ENCODE results near the gene EEF2K.

The EEF2K gene

GRCh38 chr16:22181426-22181825 is 24.7 kb upstream of the EEF2K start:
- no peak for DNase-seq
- no peaks in the 10 kb centered on the region for H3K4me1 Mint-ChIP-seq
- H3K27ac Mint-ChIP-seq = no peak overlapping the region
- H3K27me3 Mint-ChIP-seq (ENCODE audit: low read depth, poor library complexity) = peaks cover 10% of the 10 kb centered on the region
- TF ChIP-seq CTCF (IDR thresholded peaks at IDR 0.05) = no peak
- no peaks in the 10 kb centered on the region for H3K36me3 Mint-ChIP-seq (ENCODE audit: low read depth)
- no peaks in the 10 kb centered on the region for H3K9me3 Mint-ChIP-seq
- no peak overlapping the region for H3K4me3 Mint-ChIP-seq

GRCh38 chr16:22181843-22182242 is 24.2 kb upstream of the EEF2K start:
- Mint-ChIP-seq H3K4me3 (no peak overlapping the region), H3K9me3 (no peaks in the 10 kb centered on the region), H3K27me3 (ENCODE audit: low read depth, poor library complexity) (peaks cover 10% of the 10 kb centered on the region), H3K36me3 (ENCODE audit: low read depth) (no peaks in the 10 kb centered on the region), H3K27ac (no peak overlapping the region), H3K4me1 (no peaks in the 10 kb centered on the region)
- DNase-seq = no peak
- TF ChIP-seq CTCF (IDR thresholded peaks at IDR 0.05) = no peak

- H3K4me1 Mint-ChIP-seq = peaks cover 4% of the 10 kb centered on the region
- peaks cover 9% of the 10 kb centered on the region for H3K27me3 Mint-ChIP-seq (ENCODE audit: low read depth, poor library complexity)
- no peak overlapping the region for H3K4me3 Mint-ChIP-seq
- no peak overlapping the region for H3K27ac Mint-ChIP-seq
- TF ChIP-seq CTCF (IDR thresholded peaks at IDR 0.05) = no peak
- no peak for DNase-seq
- no peaks in the 10 kb centered on the region for H3K9me3 Mint-ChIP-seq
- H3K36me3 Mint-ChIP-seq (ENCODE audit: low read depth) = no peaks in the 10 kb centered on the region
These were observed 22.7 kb upstream of the EEF2K start for GRCh38 chr16:22183335-22183734.

GRCh38 chr16:22183901-22184614 is 22.0 kb upstream of the EEF2K start:
- no peak overlapping the region for H3K4me3 Mint-ChIP-seq
- no peaks in the 10 kb centered on the region for H3K36me3 Mint-ChIP-seq (ENCODE audit: low read depth)
- H3K27ac Mint-ChIP-seq = no peak overlapping the region
- TF ChIP-seq CTCF (IDR thresholded peaks at IDR 0.05) = peak; percentile 31
- peak; percentile 25 for DNase-seq
- H3K9me3 Mint-ChIP-seq = no peaks in the 10 kb centered on the region
- H3K27me3 Mint-ChIP-seq (ENCODE audit: low read depth, poor library complexity) = peaks cover 4% of the 10 kb centered on the region
- peaks cover 12% of the 10 kb centered on the region for H3K4me1 Mint-ChIP-seq

- Mint-ChIP-seq H3K27me3 (ENCODE audit: low read depth, poor library complexity) (peaks cover 6% of the 10 kb centered on the region), H3K36me3 (ENCODE audit: low read depth) (no peaks in the 10 kb centered on the region), H3K4me1 (peaks cover 17% of the 10 kb centered on the region), H3K9me3 (no peaks in the 10 kb centered on the region), H3K27ac (no peak overlapping the region), H3K4me3 (no peak overlapping the region)
- DNase-seq = no peak
- TF ChIP-seq CTCF (IDR thresholded peaks at IDR 0.05) = no peak
These were observed 21.5 kb upstream of the EEF2K start for GRCh38 chr16:22184615-22184968.

GRCh38 chr16:22186517-22186916 is 19.6 kb upstream of the EEF2K start:
- TF ChIP-seq CTCF (IDR thresholded peaks at IDR 0.05) = no peak
- peaks cover 3% of the 10 kb centered on the region for H3K27me3 Mint-ChIP-seq (ENCODE audit: low read depth, poor library complexity)
- DNase-seq = peak; percentile 27
- no peak overlapping the region for H3K27ac Mint-ChIP-seq
- no peaks in the 10 kb centered on the region for H3K36me3 Mint-ChIP-seq (ENCODE audit: low read depth)
- H3K4me1 Mint-ChIP-seq = peaks cover 23% of the 10 kb centered on the region
- no peak overlapping the region for H3K4me3 Mint-ChIP-seq
- H3K9me3 Mint-ChIP-seq = no peaks in the 10 kb centered on the region
